GM10248 (cell line): ENCODE data around the gene OR10A4.
"Not testable (repeated sequence)": the region's sequence is repeated elsewhere in the genome, so short reads cannot be mapped to it uniquely, and the experiment has no call there.

Experiments
- CTCF ChIA-PET: fragments of 300-600 bp; sonication (Branson Sonifier 250); formaldehyde crosslinking; extraction: SDS; loops from one replicate; lab custom pipeline; 2021; ENCODE audit warnings: antibody characterized with exemption; lab: Yijun Ruan, JAX
- POLR2A ChIA-PET: fragments of 350-650 bp; sonication (Branson Sonifier 250); formaldehyde crosslinking; extraction: SDS; loops from one replicate; lab custom pipeline; 2020; ENCODE audit warnings: antibody characterized with exemption; lab: Yijun Ruan, JAX
- DNase-seq: peaks from one replicate; pipeline ENCODE4 v3.0.0; 2012; ENCODE audit errors: extremely low spot score
- CTCF ChIP-seq: IDR thresholded peaks from 2 replicates; pipeline ENCODE4 v1.5.1; 2012; ENCODE audit warnings: mild to moderate bottlenecking, low read depth; ENCODE audit errors: extremely low read depth, missing control alignments, control extremely low read depth

The OR10A4 gene

GRCh38 chr11:6844356-6844755, 32.1 kb upstream of the OR10A4 start:
- CTCF ChIA-PET = interaction anchor here (1.2 kb wide), 1 partner anchor 33 kb away, joined by 3 read pairs; no protein-coding TSS in a partner anchor
- POLR2A ChIA-PET = no interaction called here
- no peak for DNase-seq
- no peak for TF ChIP-seq CTCF

- POLR2A ChIA-PET = no interaction called here
- CTCF ChIA-PET = interaction anchor here (1.2 kb wide), 1 partner anchor 34 kb away, joined by 3 read pairs; no protein-coding TSS in a partner anchor
- TF ChIP-seq CTCF = no peak
- DNase-seq = no peak
These were observed 31.0 kb upstream of the OR10A4 start, which contains the start of gene OR10A5 for GRCh38 chr11:6845383-6845782. TSS of gene OR10A5 (plus strand) at chr11:6845683. CDS start at chr11:6845683, 0 bp downstream.

GRCh38 chr11:6850526-6850925, 25.9 kb upstream of the OR10A4 start:
- CTCF ChIA-PET = no interaction called here
- no peak for TF ChIP-seq CTCF
- POLR2A ChIA-PET = no interaction called here
- DNase-seq = no peak

DNA sequence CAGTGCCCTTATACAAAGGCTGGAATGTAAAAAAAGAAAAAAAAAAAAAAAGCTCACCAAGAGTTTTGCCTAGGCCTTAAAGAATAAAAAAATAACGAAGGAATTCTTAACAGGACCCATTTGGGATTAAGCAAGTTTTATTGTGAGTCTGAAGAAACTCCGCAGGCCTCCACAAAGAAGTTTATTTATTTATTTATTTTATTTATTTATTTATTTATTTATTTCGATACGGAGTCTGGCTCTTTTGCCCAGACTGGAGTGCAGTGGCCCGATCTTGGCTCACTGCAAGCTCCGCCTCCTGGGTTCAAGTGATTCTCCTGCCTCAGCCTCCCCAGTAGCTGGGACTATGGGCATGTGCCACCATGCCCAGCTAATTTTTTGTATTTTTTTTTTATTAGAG, 21.6 kb upstream of the OR10A4 start:
- CTCF ChIA-PET = interaction anchor here (1.4 to 2.1 kb wide), 2 partner anchors 21 to 43 kb away, joined by 4 to 6 read pairs; no protein-coding TSS in a partner anchor
- POLR2A ChIA-PET, DNase-seq: not testable (repeated sequence)

DNA sequence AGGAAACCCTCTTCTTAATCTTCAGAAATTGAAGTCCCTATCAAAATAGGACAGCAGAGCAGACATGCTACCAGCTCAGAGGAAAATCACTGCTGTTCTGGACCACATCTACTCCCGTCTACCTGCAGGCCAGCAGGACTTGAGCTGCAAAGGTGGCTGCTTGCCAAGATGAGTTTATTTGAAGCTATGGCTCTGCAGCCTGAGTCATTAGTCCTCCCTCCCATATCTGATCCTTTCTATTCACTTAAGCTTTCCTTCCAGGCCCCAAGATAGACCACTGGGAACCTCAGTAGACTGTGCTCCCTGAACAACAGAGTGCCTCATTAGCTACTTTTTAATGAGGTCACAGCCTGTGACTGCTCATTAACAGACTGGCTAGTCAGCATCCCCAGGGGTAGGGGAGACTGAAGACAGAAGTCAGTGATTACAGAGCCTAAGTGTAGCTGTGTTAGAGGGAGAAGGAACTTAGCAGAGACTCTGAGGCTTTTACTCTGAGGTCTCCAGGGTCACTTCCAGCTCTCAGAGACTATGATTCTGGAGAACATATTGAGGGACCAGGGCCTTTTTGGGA, 20.4 kb upstream of the OR10A4 start:
- POLR2A ChIA-PET = no interaction called here
- TF ChIP-seq CTCF = no peak
- CTCF ChIA-PET = interaction anchor here (1.1 to 2.1 kb wide), 2 partner anchors 20 to 44 kb away, joined by 3 to 6 read pairs; no protein-coding TSS in a partner anchor
- no peak for DNase-seq

DNA sequence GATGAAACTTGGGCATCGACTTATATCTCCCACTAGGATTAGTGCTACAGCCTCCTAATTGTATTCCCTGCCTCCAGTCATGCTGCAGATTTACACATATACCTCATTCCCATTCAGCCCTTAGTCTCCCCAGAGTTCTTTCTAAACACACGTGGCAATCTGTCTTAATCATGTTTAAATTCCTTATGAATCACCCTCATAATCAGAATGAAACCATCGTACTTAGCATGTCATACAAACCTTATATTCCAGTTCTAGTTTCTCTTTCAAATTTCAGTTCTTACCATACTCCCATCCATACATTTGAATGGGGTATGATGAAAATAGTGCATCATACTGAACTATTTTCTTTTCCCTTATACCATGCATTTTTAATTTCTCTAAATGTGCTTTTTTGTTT, 19.6 kb upstream of the OR10A4 start:
- no peak for TF ChIP-seq CTCF
- CTCF ChIA-PET = interaction anchor here (2.1 kb wide), 1 partner anchor 45 kb away, joined by 6 read pairs; no protein-coding TSS in a partner anchor

GRCh38 chr11:6862961-6863360, 13.5 kb upstream of the OR10A4 start, which contains the start of gene OR10A2:
TSS of gene OR10A2 (plus strand) at chr11:6863057. CDS start at chr11:6869755, 6,698 bp downstream.
- DNase-seq = no peak

More for the DNA sequence above, 19.6 kb upstream of the OR10A4 start:
- POLR2A ChIA-PET = no interaction called here
- peak; percentile 11 for DNase-seq

More at GRCh38 chr11:6862961-6863360, 13.5 kb upstream of the OR10A4 start, which contains the start of gene OR10A2:
- ChIA-PET POLR2A (no interaction called here), CTCF (interaction anchor here (1.1 to 3.1 kb wide), 5 partner anchors 9 to 235 kb away, joined by 3 to 16 read pairs (median 4); no protein-coding TSS in a partner anchor)
- TF ChIP-seq CTCF = no peak
